NCI-H1930 (cell line): ENCODE data around the gene EPHB4.
"Not testable (repeated sequence)": the region's sequence is repeated elsewhere in the genome, so short reads cannot be mapped to it uniquely, and the experiment has no call there.

Source experiments
- DNase-seq, 2 experiments: peaks; one replicate each; lab custom pipeline; 2025; lab: John Stamatoyannopoulos, UW

EPHB4 gene

DNA sequence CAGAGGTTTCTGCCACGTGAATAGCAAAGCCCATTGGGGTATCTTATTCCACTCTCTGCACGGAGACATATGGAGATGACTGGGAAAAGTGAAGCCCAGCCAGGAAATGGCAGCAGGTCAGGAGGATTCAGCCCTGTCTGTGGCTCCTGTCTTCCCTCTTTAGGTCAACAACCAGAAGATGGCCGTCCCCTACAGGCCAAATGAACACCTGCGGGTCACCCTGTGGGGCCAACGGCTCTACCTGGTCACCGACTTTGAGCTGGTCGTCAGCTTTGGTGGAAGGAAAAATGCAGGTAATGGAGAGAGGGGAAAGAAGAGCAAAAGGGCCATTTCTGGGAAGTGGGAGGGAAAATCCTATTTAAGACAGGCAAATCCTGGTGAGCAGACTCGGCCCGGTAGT is 38.3 kb downstream of the EPHB4 start:
- no peak for DNase-seq

DNA sequence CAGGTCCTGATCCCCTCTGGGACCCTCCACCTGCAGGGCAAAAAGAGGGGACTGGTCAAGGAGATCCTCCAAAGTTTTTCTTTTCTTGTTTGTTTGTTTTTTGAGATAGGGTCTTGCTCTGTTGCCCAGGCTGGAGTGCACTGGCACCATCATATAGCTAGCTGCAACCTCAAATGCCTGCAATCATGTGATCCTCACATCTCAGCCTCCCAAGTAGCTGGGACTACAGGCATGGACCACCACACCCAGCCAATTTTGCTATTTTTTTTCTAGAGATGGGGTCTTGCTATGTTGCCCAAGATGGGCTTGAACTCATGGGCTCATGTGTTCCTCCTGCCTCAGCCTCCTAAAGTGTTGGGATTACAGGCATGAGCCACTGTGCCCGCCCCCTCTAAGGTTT is 41.0 kb downstream of the EPHB4 start:
- DNase-seq, result no peak

DNA sequence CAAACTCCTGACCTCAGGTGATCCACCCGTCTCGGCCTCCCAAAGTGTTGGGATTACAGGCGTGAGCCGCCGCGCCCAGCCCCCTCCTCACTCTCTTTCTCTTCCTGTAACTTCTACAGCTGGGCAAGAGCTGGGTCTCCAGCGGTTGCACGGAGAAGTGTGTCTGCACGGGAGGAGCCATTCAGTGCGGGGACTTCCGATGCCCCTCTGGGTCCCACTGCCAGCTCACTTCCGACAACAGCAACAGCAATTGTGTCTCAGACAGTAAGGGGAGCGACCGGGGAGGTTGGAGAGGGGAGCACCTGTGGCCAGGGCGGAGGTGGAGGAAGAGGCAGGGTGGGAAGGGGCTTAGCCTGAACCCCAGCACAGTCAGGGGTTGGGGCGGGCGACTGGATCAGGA is 41.4 kb downstream of the EPHB4 start:
- DNase-seq, result no peak

GRCh38 chr7:100783804-100784203 is 43.5 kb downstream of the EPHB4 start:
- DNase-seq, result no peak

- no peak for DNase-seq
These were observed 46.1 kb downstream of the EPHB4 start for GRCh38 chr7:100781255-100781654.

GRCh38 chr7:100779359-100779758 is 48.0 kb downstream of the EPHB4 start:
- DNase-seq, result no peak

DNA sequence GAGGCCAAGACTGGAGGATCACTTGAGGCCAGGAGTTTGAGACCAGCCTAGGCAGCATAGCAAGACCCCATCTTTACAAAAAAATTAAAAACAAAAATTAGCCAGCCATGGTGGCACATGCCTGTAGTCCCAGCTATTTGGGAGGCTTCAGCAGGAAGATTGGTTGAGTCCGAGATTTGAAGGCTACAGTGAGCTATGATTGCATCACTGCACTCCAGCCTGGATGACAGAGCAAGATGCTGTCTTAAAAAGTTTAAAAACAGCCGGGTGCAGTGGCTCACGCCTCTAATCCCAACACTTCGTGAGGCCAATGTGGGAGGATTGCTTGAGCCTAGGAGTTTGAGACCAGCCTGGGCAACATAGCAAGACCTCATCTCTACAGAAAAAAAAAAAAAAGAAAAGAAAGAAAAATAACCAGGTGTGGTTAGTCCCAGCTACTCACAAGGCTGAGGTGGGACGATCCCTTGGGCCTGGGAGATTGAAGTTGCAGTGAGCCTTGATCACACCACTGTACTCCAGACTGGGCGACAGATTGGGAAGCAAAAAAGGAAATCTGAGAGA is 49.2 kb downstream of the EPHB4 start:
- DNase-seq, result no peak

DNA sequence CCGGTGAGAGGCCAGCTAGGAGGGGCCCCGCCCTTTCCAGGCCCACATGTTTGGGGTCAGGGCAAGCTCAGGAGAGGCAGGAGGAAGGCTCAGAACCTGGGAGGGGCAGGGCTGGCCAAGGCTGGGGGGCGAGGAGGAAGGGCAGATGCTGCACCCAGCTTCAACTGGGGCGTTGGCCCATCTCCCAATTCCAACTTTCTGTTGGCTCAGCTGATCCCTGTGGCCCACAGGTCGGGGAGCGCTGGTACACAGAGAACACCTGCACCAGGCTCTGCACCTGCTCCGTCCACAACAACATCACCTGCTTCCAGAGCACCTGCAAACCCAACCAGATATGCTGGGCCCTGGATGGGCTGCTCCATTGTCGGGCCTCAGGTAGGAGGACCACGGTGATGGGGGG is 53.8 kb downstream of the EPHB4 start:
- no peak for DNase-seq

GRCh38 chr7:100768784-100769183 is 58.5 kb downstream of the EPHB4 start:
- no peak for DNase-seq

DNA sequence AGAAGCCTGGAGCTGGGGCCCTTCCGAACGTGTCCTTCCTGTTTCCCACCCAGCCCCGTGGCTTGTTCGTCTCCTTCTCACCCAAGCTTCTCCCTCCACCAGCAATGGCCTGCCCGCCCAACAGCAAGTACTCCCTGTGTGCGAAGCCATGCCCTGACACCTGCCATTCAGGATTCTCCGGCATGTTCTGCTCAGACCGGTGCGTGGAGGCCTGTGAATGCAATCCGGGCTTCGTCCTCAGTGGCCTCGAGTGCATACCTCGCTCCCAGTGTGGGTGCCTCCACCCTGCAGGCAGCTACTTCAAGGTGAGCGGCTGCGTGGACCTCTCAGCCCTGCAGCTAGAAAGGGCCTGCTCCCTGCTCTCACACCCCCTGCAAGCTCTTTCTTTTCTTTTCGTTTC is 62.1 kb downstream of the EPHB4 start:
- DNase-seq, result no peak

GRCh38 chr7:100764841-100765240 is 62.5 kb downstream of the EPHB4 start:
- no peak for DNase-seq

- no peak for DNase-seq
These were observed 63.7 kb downstream of the EPHB4 start for GRCh38 chr7:100763556-100764140.

- not testable (repeated sequence) for DNase-seq
These were observed 64.5 kb downstream of the EPHB4 start for GRCh38 chr7:100762841-100763240.

- no peak for DNase-seq
These were observed 67.8 kb downstream of the EPHB4 start for GRCh38 chr7:100759357-100760171.

GRCh38 chr7:100753750-100754149 is 73.6 kb downstream of the EPHB4 start:
- no peak for DNase-seq

DNA sequence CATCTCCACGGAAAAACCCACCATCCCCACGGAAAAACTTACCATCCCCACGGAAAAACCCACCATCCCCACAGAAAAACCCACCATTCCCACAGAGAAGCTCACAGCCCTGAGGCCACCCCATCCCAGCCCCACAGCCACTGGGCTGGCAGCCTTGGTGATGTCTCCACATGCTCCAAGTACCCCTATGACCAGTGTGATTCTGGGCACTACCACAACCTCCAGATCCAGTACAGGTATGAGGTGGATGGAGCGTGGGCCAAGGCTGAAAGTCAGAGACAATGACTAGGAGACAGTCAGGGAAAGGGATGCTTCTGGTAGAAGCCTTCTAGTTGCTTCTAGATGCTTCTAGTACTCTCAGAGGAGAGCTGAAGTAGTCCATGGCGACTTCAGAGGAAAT is 74.3 kb downstream of the EPHB4 start:
- DNase-seq, result no peak
